NCI-H1092 (cell line): Measurements from ENCODE around the gene MRPS2.
"Not testable (repeated sequence)": the region's sequence is repeated elsewhere in the genome, so short reads cannot be mapped to it uniquely, and the experiment has no call there.

Experiments
- DNase-seq: peaks from one replicate; lab custom pipeline; 2025; lab: John Stamatoyannopoulos, UW

Gene MRPS2

DNA sequence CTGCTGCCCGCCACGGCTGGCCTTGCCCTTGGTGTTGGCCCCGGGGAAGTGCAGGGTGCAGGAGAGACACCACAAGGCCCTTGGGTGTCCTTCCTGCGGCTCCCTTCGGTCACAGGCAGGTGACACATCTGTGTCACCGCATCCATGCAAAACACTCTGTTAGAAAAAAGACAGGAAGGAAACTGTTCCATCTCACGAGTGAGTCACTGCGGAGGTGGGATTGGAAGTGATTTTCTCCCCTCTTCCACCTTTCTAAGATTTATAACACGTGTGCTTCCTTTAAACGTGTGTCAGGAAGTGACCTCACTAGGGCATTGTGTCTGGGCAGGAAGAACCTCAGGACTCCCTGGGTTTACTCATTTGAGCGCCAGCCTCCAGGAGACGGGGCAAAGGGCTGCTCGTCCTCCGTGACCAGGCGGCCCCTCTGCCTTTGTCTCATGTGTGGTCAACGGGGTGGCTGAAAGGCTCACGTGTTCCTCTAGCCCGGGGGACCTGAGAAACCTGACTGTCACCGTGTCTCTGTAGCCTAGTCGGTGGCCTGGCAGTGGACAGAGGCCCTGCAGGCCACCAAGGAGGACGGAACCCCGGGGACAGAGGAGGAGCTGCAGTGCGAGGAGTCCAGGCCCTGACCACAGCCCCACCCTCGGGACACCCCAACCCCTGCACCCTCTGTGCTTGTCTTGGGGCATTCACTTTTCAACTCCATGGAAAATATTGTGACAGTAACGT, 15.8 kb downstream of the MRPS2 start:
- no peak for DNase-seq

DNA sequence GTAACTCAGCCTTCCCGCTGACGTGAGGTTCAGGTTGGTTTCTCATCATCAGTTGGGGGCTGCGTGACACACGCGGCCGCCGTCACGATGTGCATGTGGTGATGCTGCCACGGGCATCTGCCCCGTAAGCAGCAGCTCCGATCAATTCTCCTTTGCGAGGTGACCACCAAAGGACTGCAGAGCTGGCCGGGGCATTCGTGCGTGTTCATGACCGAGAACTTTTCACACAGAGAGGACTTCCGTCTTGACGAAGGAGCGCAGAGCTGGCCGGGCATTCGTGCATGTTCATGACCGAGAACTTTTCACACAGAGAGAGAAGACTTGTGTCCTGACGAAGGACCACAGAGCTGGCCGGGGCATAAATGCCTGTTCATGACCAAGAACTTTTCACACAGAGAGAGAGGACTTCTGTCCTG, 16.9 kb downstream of the MRPS2 start:
- DNase-seq, result no peak

- DNase-seq, result no peak
Observed at GRCh38 chr9:135519179-135519971, 18.9 kb downstream of the MRPS2 start.

DNA sequence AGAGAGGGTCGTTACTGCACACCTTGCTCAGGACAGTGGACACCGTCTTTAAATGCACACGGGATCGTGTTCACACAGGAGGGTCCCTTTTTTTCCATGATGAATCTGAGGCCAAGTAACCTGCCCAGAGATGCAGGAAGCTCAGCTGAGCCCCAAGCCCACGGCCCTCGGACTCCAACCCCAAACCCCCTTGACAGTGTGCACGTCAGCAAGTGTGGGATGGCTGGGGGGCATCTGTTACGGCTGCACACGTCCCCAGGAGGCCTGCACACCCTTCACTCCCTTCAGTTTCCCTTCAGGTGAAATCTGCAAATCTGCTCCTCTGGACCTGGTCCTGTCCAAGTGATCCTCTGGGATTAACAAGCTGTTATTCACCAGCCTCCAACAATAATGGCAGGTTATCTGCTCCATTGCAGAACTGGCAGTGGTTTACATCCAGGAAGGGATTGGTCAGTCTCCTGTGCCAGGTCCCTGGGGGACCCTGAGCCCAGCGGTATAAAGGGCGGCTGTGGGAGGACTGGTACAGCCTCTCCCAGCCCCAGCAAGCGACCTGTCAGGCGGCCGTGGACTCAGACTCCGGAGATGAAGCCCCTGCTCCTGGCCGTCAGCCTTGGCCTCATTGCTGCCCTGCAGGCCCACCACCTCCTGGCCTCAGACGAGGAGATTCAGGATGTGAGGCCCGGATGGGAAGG, 20.6 kb downstream of the MRPS2 start, which contains the start of gene LCN1:
Gene LCN1 (plus strand): TSS at position 525 of the 692 bp plus-strand sequence. CDS start 58 bp downstream, at position 583.
- no peak for DNase-seq

DNA sequence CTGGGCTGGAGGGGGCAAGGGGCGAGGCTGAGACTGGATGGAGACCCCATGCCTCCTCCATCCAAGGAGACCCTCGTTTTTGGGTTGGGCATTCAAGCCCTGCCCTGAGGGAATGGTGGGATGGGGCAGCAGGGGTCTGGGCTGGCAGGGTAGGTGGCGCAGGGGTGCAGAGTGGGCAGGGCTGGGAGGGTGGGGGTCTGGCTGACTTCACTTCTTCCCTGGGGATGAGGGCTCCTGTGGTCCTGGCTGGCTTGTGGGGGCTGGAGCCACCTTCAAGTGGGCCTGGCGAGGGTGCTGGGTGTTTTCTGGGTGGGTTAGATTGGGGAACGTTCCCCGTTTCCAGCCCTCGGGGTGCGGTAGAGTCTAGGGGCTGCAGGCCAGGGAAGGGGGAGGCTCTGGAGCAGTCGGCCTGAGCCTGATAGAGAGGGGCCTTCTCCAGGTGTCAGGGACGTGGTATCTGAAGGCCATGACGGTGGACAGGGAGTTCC, 21.2 kb downstream of the MRPS2 start:
- DNase-seq, result no peak

DNA sequence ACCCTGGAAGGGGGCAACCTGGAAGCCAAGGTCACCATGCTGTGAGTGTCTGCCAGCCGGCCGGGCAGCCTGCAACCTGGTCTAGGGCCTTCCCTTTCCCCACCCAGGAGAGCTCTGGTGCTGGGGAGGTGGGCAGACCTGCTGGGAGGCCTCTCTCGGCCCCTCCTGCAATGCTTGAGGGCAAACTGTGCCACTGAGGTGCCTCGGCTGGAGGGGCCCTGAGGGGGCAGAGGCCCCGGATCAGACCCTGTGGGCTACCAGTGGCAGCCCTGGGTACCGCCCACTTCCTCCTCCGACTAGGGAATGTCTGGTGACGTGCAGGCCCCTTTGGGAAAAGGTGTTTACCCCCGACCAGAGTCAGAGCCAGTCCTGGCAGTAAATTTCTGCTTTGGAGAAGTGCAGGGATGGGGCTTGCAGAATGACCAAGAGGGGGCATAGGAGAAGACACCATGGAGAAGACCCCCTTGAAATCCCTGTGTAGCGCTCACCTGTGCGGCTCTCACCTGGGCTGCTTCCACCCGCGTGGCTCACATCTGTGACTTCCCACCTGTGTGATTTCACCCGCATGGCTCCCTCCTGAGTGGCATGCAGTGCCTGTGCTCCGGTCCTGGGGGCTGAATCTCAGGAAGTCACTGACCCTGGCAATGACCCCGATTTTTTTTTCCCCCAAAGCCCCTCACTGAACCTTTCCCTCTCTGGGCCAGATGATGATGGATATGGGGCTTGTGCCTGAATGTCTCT, 21.8 kb downstream of the MRPS2 start:
- DNase-seq, result no peak

DNA sequence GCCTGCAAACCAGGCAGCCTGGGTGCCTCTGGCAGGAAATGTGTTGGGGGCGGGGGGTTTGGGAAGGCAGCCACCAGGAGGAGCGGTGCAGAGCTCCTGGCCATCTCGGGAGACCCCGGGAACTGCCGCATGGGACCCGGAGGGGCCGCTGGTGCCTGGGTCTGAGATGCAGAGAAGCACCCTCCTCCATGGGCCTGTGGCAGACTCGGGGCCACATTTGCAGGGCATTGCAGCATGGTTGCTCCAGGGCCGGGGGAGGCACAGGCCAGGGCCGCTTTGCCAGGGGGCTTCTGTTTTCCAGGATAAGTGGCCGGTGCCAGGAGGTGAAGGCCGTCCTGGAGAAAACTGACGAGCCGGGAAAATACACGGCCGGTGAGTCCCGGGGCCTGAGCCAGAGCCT, 22.4 kb downstream of the MRPS2 start:
- DNase-seq, result no peak

DNA sequence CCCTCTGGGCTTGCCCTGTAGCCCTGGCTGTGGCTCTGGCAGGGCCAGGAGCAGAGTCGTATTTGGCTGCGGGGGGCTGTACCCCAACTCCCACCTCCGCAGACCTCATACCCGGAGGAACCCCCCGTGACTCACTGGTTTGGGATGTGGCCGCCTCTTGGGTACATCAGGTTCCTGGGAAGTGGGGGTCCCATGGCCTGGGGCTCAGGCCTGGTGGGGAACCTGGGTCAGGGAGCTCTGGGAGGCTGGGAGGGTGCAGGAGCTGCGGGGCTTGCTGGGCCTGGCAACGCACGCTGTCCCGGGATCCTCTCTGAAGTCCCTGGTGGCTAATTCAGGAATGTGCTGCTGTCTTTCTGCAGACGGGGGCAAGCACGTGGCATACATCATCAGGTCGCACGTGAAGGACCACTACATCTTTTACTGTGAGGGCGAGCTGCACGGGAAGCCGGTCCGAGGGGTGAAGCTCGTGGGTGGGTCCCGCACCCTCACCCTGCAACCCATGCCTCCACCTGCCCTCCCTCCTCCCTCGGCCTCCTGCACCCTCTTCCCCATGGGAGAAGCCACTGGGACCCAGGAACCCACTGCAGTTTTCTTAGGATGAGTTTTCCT, 23.1 kb downstream of the MRPS2 start:
- no peak for DNase-seq

- DNase-seq, result no peak
Observed at GRCh38 chr9:135524130-135524861, 23.8 kb downstream of the MRPS2 start.

DNA sequence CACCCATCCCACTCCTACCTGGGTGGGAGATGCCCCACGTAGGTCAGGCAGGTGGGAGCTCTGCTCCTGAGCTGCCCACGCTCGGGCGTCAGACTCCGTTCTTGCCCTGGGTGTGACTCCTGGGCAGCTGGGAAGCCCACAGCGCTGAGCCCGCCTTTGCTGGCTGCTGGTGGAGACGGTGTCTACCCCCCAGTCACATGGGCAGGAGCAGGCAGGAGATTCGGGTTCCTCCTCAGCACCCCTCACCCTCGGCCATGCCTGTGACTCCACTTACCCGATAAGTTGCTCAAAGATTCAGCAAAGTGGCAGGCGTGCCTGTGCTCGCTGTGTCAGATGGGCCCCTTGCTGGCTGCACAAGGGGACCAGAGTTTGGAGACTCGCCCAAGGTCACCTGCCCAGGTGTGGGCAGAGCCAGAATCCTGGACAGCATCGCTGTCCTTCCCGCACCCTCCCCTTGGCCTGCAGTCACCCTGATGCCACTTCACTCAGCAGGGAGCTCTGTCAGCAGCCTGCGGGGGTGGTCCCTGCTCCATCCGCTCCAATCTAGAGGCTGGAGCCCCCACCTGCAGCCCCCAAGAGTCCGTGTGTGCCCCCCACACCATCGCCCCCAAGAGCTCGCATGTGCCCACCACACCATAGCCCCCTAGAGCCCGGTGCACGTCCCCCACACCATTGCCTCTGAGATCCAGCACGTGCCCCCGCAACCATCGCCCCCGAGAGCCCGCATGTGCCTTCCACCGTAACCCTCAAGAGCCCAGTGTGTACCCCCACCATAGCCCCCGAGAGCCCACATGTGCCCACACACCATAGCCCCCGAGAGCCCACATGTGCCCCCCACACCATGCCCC, 25.0 kb downstream of the MRPS2 start:
- DNase-seq, result no peak

GRCh38 chr9:135526089-135526729, 25.7 kb downstream of the MRPS2 start:
- DNase-seq, result no peak

DNA sequence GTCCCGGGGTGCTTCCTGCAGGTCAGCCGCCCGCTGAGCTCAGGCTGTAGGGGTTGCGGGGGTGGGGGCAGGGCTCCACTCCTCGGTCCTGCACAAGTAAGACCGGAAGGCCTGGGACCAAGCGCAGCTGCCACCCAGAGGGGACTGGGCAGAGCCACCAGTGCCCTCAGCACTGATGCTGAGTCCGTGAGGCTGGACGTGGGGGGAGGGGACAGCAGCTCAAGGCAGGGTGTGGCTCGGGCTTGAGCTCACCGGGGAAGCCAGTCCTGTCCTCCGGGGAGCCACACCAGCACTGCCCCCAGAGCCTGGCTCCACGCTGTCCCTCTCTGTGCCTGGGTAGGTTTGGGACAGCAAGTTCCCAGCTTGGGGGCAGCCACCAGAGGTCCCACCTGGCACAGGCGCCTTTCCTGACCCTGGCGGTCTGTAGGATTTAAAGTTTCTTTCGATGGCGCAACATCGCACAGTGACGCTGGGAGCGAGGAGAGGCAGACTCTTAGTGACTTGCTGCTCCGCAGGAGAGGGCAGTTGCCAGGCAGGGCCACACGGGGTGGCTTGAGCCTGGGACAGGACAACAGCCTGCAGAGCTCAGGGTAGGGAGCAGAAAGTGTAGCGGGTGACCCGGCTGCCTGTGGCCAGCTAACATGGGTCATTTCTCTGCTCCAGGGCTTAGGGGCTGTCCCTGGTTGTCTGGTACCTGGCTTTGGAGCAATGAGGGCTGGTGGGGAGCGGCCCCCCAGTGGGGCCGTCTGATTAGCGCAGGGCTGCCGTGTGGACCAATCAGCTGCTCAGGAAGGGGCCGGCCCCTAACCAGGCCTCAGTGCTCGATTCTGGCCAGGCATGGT, 26.5 kb downstream of the MRPS2 start:
- DNase-seq, result no peak

- not testable (repeated sequence) for DNase-seq
Observed at GRCh38 chr9:135528842-135529435, 28.5 kb downstream of the MRPS2 start.

- DNase-seq, result no peak
Observed at GRCh38 chr9:135530146-135530545, 29.7 kb downstream of the MRPS2 start.

- no peak for DNase-seq
Observed at GRCh38 chr9:135531096-135531495, 30.6 kb downstream of the MRPS2 start.

- no peak for DNase-seq
Observed at GRCh38 chr9:135533113-135533512, 32.6 kb downstream of the MRPS2 start.

- no peak for DNase-seq
Observed at GRCh38 chr9:135533674-135534073, 33.2 kb downstream of the MRPS2 start.

- DNase-seq, result not testable (repeated sequence)
Observed at GRCh38 chr9:135534192-135534711, 33.8 kb downstream of the MRPS2 start.
